GM12878 (cell line): ENCODE data around the gene CHL1. TPM values are rescaled to one million over a fixed set of nuclear protein-coding genes. Genes with fewer than 3 reads are reported as not detected.

ENCODE experiments used
- ATAC-seq: fragments of 200-7000 bp; cut with Tn5 transposase; 3 replicates; pipeline ENCODE4 v1.9.1; 2020; ENCODE audit warnings: mild to moderate bottlenecking, moderate library complexity
- BruUV-seq: library from RNA; stranded (reverse); fragments of 400-500 nt; replicated peaks from 2 replicates; lab custom pipeline; 2021; lab: Mats Ljungman, UMichigan
- CTCF ChIA-PET: fragments of 300-600 bp; sonication (Branson Sonifier 250); formaldehyde crosslinking; extraction: SDS; loops from one replicate; lab custom pipeline; 2021; ENCODE audit warnings: inconsistent platforms; lab: Yijun Ruan, JAX
- POLR2A ChIA-PET: fragments of 350-600 bp; formaldehyde crosslinking; extraction: SDS; loops from one replicate; lab custom pipeline; 2021; ENCODE audit warnings: inconsistent platforms; lab: Charles Lee
- RAD21 ChIA-PET: fragments of 300-600 bp; sonication (Branson Sonifier 250); formaldehyde crosslinking; loops from one replicate; lab custom pipeline; 2023; ENCODE audit warnings: antibody characterized with exemption; ENCODE audit not compliant: unreplicated experiment; lab: Charles Lee
- SMC1A ChIA-PET: fragments of 300-600 bp; sonication (Branson Sonifier 250); formaldehyde crosslinking; loops from one replicate; lab custom pipeline; 2023; ENCODE audit not compliant: unreplicated experiment, uncharacterized antibody; lab: Charles Lee
- DNase-seq: peaks from one replicate; pipeline ENCODE4 v3.0.0-alpha.2; 2011; ENCODE audit warnings: low read depth, low spot score
- FAIRE-seq: peaks from 3 replicates; lab custom pipeline; 2011; peaks lifted over from hg19 to GRCh38; lab: Jason Lieb, UNC
- H2AFZ ChIP-seq: 2 replicates; pipeline ENCODE4 v1.6.0; 2011; ENCODE audit warnings: low read depth, low read length, control low read depth; ENCODE audit not compliant: control insufficient read depth
- H3K27ac ChIP-seq: 2 replicates; pipeline ENCODE4 v1.5.1; 2011; ENCODE audit warnings: control low read depth; ENCODE audit not compliant: control insufficient read depth, insufficient read depth
- H3K27me3 ChIP-seq, 2 experiments: replicated peaks in 1 of 2; 2 replicates each; pipeline versions ENCODE4 v1.6.0 to v1.6.1; 2011; ENCODE audit warnings: low read length in 1 of 2; ENCODE audit not compliant: control insufficient read depth in 2 of 2, insufficient read depth in 2 of 2
- H3K36me3 ChIP-seq, 2 experiments: 2 replicates each; pipeline ENCODE4 v1.5.1; 2011; ENCODE audit warnings: low read length in 1 of 2; ENCODE audit not compliant: control insufficient read depth in 2 of 2, insufficient read depth in 2 of 2
- H3K4me1 ChIP-seq: 2 replicates; pipeline ENCODE4 v1.6.1; 2011; ENCODE audit warnings: mild to moderate bottlenecking, low read length, moderate library complexity, mixed read lengths; ENCODE audit not compliant: control insufficient read depth, insufficient read depth
- H3K4me2 ChIP-seq: 2 replicates; pipeline ENCODE4 v1.6.0; 2011; ENCODE audit warnings: control low read depth; ENCODE audit not compliant: control insufficient read depth, insufficient read depth
- H3K4me3 ChIP-seq: fragments of 200-600 bp; sonication (generic); 2 replicates; pipeline ENCODE4 v1.5.1; 2016
- H3K79me2 ChIP-seq: 2 replicates; pipeline ENCODE4 v1.6.0; 2011; ENCODE audit warnings: low read length; ENCODE audit not compliant: control insufficient read depth, insufficient read depth
- H3K9ac ChIP-seq: 2 replicates; pipeline ENCODE4 v1.8.0; 2011; ENCODE audit warnings: low read length, control low read depth, mixed read lengths; ENCODE audit not compliant: control insufficient read depth, insufficient read depth
- H3K9me3 ChIP-seq: replicated peaks from 3 replicates; pipeline ENCODE4 v1.5.1; 2011; ENCODE audit warnings: mild to moderate bottlenecking, low read length; ENCODE audit not compliant: control insufficient read depth, insufficient read depth
- H4K20me1 ChIP-seq: 2 replicates; pipeline ENCODE4 v1.6.0; 2011; ENCODE audit not compliant: control insufficient read depth, insufficient read depth
- EED ChIP-seq: sonication (generic); IDR thresholded peaks from 2 replicates; pipeline ENCODE4 v1.6.1; 2016; ENCODE audit warnings: antibody characterized with exemption, low read depth
- EP300 ChIP-seq, 2 experiments: fragments of 150-350 bp in 1 of 2; IDR thresholded peaks; 2 replicates each; pipeline ENCODE4 v1.6.1; 2011 to 2012; ENCODE audit warnings: low read depth in 2 of 2, low read length in 2 of 2, borderline replicate concordance in 1 of 2, improper control_type of control experiment in 1 of 2, inconsistent platforms in 1 of 2; ENCODE audit not compliant: control insufficient read depth in 1 of 2
- HCFC1 ChIP-seq: fragments of 150-350 bp; IDR thresholded peaks from 2 replicates; pipeline ENCODE4 v1.6.1; 2014; ENCODE audit warnings: low read length
- HDAC6 ChIP-seq: fragments of 200-600 bp; sonication (generic); IDR thresholded peaks from one replicate; pipeline ENCODE4 v1.8.0; 2017; ENCODE audit warnings: antibody characterized with exemption; ENCODE audit not compliant: unreplicated experiment
- IRF3 ChIP-seq: fragments of 450-650 bp; IDR thresholded peaks from 2 replicates; pipeline ENCODE4 v1.6.1; 2014; ENCODE audit warnings: mild to moderate bottlenecking
- NFYA ChIP-seq: IDR thresholded peaks from 2 replicates; pipeline ENCODE4 v1.6.1; 2011; ENCODE audit warnings: low read depth, mild to moderate bottlenecking, low read length, improper control_type of control experiment, borderline replicate concordance
- RAD51 ChIP-seq: fragments of 450-650 bp; IDR thresholded peaks from 2 replicates; pipeline ENCODE4 v1.6.1; 2016; ENCODE audit warnings: moderate library complexity, mild to moderate bottlenecking, inconsistent platforms
- RUNX3 ChIP-seq: IDR thresholded peaks from 2 replicates; pipeline ENCODE4 v1.6.1; 2012; ENCODE audit warnings: low read length, inconsistent platforms
- SMC3 ChIP-seq: IDR thresholded peaks from 2 replicates; pipeline ENCODE4 v1.6.1; 2011; ENCODE audit warnings: low read length, improper control_type of control experiment, borderline replicate concordance
- ZNF384 ChIP-seq: IDR thresholded peaks from 2 replicates; pipeline ENCODE4 v1.6.1; 2012; ENCODE audit warnings: low read depth, mild to moderate bottlenecking, low read length, improper control_type of control experiment, borderline replicate concordance
- WGBS: methylation state at CpG from one replicate; pipeline ENCODE4 v1.1.6; 2016; ENCODE audit warnings: low lambda C conversion rate; ENCODE audit not compliant: insufficient replicate concordance, insufficient coverage; ENCODE audit errors: missing lambda C conversion rate; 5-methylcytosine and 5-hydroxymethylcytosine counted together
- in situ Hi-C: fragments of 300-500 bp; cut with MboI; formaldehyde crosslinking; loops from 9 replicates; pipeline ENCODE4 v1.14.3; 2018; ENCODE audit warnings: mixed read lengths
- intact Hi-C: fragments of 100-400 bp; cut with micrococcal nuclease; formaldehyde crosslinking; loops from one replicate; pipeline ENCODE4 v1.14.2; 2022; ENCODE audit not compliant: unreplicated experiment
- polyA plus RNA-seq, 11 experiments: library from polyadenylated mRNA; depleted of rRNA in 4 of 11; unstranded in 6 of 11; stranded (reverse) in 5 of 11; fragments of >200 nt; fragmentation: Nextera tagmentation in 4 of 11; fragmentation: Illumina TruSeq in 1 of 11; extraction: Ambion mirVana in 4 of 11; extraction: Trizol in 1 of 11; gene quantifications; 1 replicate in 1 of 11; 2 replicates in 10 of 11; pipeline versions ENCODE4 v1.2.1 to v1.2.3, GENCODE V29; 2011 to 2016; ENCODE audit warnings: inconsistent platforms in 2 of 11, missing spikeins in 2 of 11, low read depth in 1 of 11
- total RNA-seq, 4 experiments: library from RNA; depleted of rRNA in 3 of 4; stranded (reverse); fragments of >200 nt in 3 of 4; fragmentation: Illumina TruSeq in 1 of 4; extraction: Trizol in 1 of 4; gene quantifications; 2 replicates each; pipeline versions ENCODE4 v1.2.1 to v1.2.3, GENCODE V29; 2013 to 2021
- TF ChIP-seq, protein P1 (sequence below): IDR thresholded peaks from 2 replicates; pipeline ENCODE4 v1.6.1; 2012; ENCODE audit warnings: mild to moderate bottlenecking, low read depth, low read length
- TF ChIP-seq, protein P2 (sequence below): fragments of 450-650 bp; formaldehyde crosslinking; IDR thresholded peaks from 2 replicates; pipeline ENCODE4 v1.5.0; 2022; ENCODE audit warnings: mild to moderate bottlenecking, missing genetic modification characterization

The CHL1 gene
- total and polyA plus RNA-seq, 10 of the 15 experiments (the other 5 are each of a cell fraction or from before 2014, with no cell fraction given): 0.71 to 30.4 (median 1.8) TPM

DNA sequence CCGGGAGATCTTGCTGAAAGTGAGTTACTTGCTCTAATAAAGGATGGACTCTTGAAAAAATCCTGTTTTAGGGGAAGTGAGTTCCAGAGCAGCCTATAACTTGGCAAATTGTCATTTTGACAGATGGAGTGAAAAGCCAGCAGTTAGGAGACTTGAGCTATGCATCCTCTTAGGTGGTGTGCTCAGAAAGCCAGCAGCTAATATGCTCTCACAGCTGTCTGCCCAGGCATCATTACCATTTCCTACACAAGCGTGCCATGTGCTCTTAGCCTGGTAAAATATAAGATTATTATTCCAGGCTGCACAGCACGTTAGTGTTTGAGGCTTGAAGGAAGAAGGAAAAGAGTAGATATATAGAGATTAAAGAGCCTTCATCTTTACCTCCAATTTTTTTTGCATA lies 151.0 kb downstream of the CHL1 start:
- ChIA-PET RAD21 (interaction anchor here (1.8 kb wide), 1 partner anchor 153 kb away, joined by 7 read pairs; no protein-coding TSS in a partner anchor), POLR2A (interaction anchor here (1.2 kb wide), 1 partner anchor 70 kb away, joined by 3 read pairs; no protein-coding TSS in a partner anchor), CTCF (interaction anchor here (1.1 to 12.4 kb wide), 6 partner anchors 9 to 303 kb away, joined by 3 to 415 read pairs (median 4); no protein-coding TSS in a partner anchor), SMC1A (interaction anchor here (1.1 to 2.9 kb wide), 8 partner anchors 10 to 305 kb away, joined by 3 to 10 read pairs (median 3); no protein-coding TSS in a partner anchor)
- intact Hi-C loops: no loop called here
- no peak for ATAC-seq
- in situ Hi-C loops: no loop called here
- Histone ChIP-seq H3K4me2 (no peak overlapping the region), H3K27ac (no peak overlapping the region), H2AFZ (no peak overlapping the region), H3K4me1 (no peaks in the 10 kb centered on the region), H3K9ac (no peak overlapping the region), H3K9me3 (no peaks in the 10 kb centered on the region), H3K79me2 (no peaks in the 10 kb centered on the region), H3K36me3 (no peaks in the 10 kb centered on the region), H4K20me1 (no peaks in the 10 kb centered on the region), H3K4me3 (no peak overlapping the region), H3K27me3 (no peaks in the 10 kb centered on the region)
- no TSS peak for BruUV-seq
- FAIRE-seq: no peak
- WGBS: 13% methylated on average over 3 of the region's 3 CpGs
- DNase-seq: no peak
- TF ChIP-seq SMC3 (no peak), HCFC1 (no peak), EED (no peak), IRF3 (no peak), RAD51 (no peak), EP300 (IDR thresholded peaks at IDR 0.05; ENCODE audit: borderline replicate concordance in 1 of 2, control insufficient read depth in 1 of 2, low read depth in 2 of 2, low read length in 2 of 2) (no peak), RUNX3 (no peak), NFYA (no peak), HDAC6 (no peak), ZNF384 (no peak)
- TF ChIP-seq, protein P1, sequence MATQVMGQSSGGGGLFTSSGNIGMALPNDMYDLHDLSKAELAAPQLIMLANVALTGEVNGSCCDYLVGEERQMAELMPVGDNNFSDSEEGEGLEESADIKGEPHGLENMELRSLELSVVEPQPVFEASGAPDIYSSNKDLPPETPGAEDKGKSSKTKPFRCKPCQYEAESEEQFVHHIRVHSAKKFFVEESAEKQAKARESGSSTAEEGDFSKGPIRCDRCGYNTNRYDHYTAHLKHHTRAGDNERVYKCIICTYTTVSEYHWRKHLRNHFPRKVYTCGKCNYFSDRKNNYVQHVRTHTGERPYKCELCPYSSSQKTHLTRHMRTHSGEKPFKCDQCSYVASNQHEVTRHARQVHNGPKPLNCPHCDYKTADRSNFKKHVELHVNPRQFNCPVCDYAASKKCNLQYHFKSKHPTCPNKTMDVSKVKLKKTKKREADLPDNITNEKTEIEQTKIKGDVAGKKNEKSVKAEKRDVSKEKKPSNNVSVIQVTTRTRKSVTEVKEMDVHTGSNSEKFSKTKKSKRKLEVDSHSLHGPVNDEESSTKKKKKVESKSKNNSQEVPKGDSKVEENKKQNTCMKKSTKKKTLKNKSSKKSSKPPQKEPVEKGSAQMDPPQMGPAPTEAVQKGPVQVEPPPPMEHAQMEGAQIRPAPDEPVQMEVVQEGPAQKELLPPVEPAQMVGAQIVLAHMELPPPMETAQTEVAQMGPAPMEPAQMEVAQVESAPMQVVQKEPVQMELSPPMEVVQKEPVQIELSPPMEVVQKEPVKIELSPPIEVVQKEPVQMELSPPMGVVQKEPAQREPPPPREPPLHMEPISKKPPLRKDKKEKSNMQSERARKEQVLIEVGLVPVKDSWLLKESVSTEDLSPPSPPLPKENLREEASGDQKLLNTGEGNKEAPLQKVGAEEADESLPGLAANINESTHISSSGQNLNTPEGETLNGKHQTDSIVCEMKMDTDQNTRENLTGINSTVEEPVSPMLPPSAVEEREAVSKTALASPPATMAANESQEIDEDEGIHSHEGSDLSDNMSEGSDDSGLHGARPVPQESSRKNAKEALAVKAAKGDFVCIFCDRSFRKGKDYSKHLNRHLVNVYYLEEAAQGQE: no peak
- TF ChIP-seq, protein P2, sequence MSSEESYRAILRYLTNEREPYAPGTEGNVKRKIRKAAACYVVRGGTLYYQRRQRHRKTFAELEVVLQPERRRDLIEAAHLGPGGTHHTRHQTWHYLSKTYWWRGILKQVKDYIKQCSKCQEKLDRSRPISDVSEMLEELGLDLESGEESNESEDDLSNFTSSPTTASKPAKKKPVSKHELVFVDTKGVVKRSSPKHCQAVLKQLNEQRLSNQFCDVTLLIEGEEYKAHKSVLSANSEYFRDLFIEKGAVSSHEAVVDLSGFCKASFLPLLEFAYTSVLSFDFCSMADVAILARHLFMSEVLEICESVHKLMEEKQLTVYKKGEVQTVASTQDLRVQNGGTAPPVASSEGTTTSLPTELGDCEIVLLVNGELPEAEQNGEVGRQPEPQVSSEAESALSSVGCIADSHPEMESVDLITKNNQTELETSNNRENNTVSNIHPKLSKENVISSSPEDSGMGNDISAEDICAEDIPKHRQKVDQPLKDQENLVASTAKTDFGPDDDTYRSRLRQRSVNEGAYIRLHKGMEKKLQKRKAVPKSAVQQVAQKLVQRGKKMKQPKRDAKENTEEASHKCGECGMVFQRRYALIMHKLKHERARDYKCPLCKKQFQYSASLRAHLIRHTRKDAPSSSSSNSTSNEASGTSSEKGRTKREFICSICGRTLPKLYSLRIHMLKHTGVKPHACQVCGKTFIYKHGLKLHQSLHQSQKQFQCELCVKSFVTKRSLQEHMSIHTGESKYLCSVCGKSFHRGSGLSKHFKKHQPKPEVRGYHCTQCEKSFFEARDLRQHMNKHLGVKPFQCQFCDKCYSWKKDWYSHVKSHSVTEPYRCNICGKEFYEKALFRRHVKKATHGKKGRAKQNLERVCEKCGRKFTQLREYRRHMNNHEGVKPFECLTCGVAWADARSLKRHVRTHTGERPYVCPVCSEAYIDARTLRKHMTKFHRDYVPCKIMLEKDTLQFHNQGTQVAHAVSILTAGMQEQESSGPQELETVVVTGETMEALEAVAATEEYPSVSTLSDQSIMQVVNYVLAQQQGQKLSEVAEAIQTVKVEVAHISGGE (CRISPR knock-in tag): no peak
